ENCODE measurements around the gene LCOR.

LCOR gene

DNA sequence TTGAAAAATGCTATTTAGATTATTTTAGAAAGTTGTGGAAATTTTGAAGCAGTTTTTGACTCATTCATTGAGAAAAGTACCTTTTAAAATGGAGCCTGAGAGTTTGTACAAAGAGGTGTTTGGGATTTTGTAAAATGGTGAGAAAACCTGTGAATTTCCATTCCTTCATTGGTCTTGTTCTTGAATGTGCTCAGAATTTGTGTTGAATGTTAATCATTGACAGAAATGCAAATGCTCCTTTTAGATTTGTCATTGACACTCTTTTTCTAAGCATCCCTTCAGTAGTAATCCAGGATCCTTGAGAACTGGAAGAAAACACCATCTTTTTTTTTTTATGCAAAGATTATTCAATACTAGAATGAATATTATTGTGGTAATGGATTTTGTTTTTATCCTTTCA lies 74.8 kb downstream of the LCOR start:
- no peak overlapping the region for H3K27ac ChIP-seq (ENCODE audit: low read length, poor library complexity, severe bottlenecking)
- no peak overlapping the region for H4K8ac ChIP-seq (ENCODE audit: low read length)
- no peaks in the 10 kb centered on the region for H3K27me3 ChIP-seq (ENCODE audit: control insufficient read depth in 1 of 2, insufficient read depth in 1 of 2, low read length in 2 of 2)

GRCh38 chr10:96910488-96911395 lies 78.6 kb downstream of the LCOR start:
- Histone ChIP-seq H3K27me3 (ENCODE audit: control insufficient read depth in 1 of 2, insufficient read depth in 1 of 2, low read length in 2 of 2) (no peaks in the 10 kb centered on the region), H4K91ac (ENCODE audit: low read length) (no peak overlapping the region), H3K79me1 (replicated peaks; ENCODE audit: low read length, poor library complexity, severe bottlenecking) (peaks cover 9% of the 10 kb centered on the region), H3K14ac (ENCODE audit: low read length in 2 of 2) (no peak overlapping the region), H3K9ac (ENCODE audit: low read length) (no peak overlapping the region), H2BK15ac (ENCODE audit: low read depth, poor library complexity, severe bottlenecking) (no peak overlapping the region), H2AFZ (ENCODE audit: low read depth, low read length) (no peak overlapping the region), H2BK12ac (ENCODE audit: low read length in 2 of 2) (no peak overlapping the region), H3K23ac (ENCODE audit: low read length in 2 of 2) (no peak overlapping the region), H4K8ac (ENCODE audit: low read length) (no peak overlapping the region), H3K36me3 (ENCODE audit: control insufficient read depth in 1 of 2, insufficient read depth in 2 of 2, low read depth in 1 of 2, low read length in 2 of 2) (peaks cover 2 to 26% of the 10 kb centered on the region in 2 experiments), H3K27ac (ENCODE audit: low read length, poor library complexity, severe bottlenecking) (no peak overlapping the region), H2AK5ac (ENCODE audit: low read length, severe bottlenecking) (no peak overlapping the region), H3K4me1 (ENCODE audit: control insufficient read depth, insufficient read depth, low read depth, low read length) (no peaks in the 10 kb centered on the region), H3K4ac (ENCODE audit: low read depth in 1 of 2, low read length in 2 of 2) (no peak overlapping the region), H3K9me3 (ENCODE audit: control insufficient read depth, low read length) (no peaks in the 10 kb centered on the region), H3K18ac (ENCODE audit: low read depth in 1 of 2, low read length in 2 of 2) (no peak overlapping the region), H3K4me3 (ENCODE audit: insufficient read depth in 1 of 2, low read depth in 1 of 2, low read length in 2 of 2) (no peak overlapping the region), H2BK120ac (ENCODE audit: low read depth, low read length) (no peak overlapping the region), H3K4me2 (ENCODE audit: low read length, poor library complexity, severe bottlenecking) (no peak overlapping the region), H2BK5ac (ENCODE audit: low read depth, low read length, poor library complexity, severe bottlenecking) (no peak overlapping the region)
- 79% methylated on average over 6 of the region's 13 CpGs for WGBS
- peak; percentile 34 for DNase-seq

More for the DNA sequence above, 74.8 kb downstream of the LCOR start:
- no peak overlapping the region for H2AFZ ChIP-seq (ENCODE audit: low read depth, low read length)
- H3K4me2 ChIP-seq (ENCODE audit: low read length, poor library complexity, severe bottlenecking): no peak overlapping the region
- H3K14ac ChIP-seq (ENCODE audit: low read length in 2 of 2): no peak overlapping the region
- no peak overlapping the region for H2BK120ac ChIP-seq (ENCODE audit: low read depth, low read length)
- H3K9me3 ChIP-seq (ENCODE audit: control insufficient read depth, low read length): no peaks in the 10 kb centered on the region
- no peaks in the 10 kb centered on the region for H3K4me1 ChIP-seq (ENCODE audit: control insufficient read depth, insufficient read depth, low read depth, low read length)
- no peak overlapping the region for H2BK12ac ChIP-seq (ENCODE audit: low read length in 2 of 2)
- H2AK5ac ChIP-seq (ENCODE audit: low read length, severe bottlenecking): no peak overlapping the region
- H3K4ac ChIP-seq (ENCODE audit: low read depth in 1 of 2, low read length in 2 of 2): no peak overlapping the region
- no peak overlapping the region for H3K18ac ChIP-seq (ENCODE audit: low read depth in 1 of 2, low read length in 2 of 2)
- H2BK15ac ChIP-seq (ENCODE audit: low read depth, poor library complexity, severe bottlenecking): no peak overlapping the region
- no peak overlapping the region for H3K23ac ChIP-seq (ENCODE audit: low read length in 2 of 2)
- no peak overlapping the region for H2BK5ac ChIP-seq (ENCODE audit: low read depth, low read length, poor library complexity, severe bottlenecking)
- peaks cover 5% of the 10 kb centered on the region for H3K79me1 ChIP-seq (replicated peaks; ENCODE audit: low read length, poor library complexity, severe bottlenecking)
- H4K91ac ChIP-seq (ENCODE audit: low read length): no peak overlapping the region
- H3K9ac ChIP-seq (ENCODE audit: low read length): no peak overlapping the region
- peaks cover 0 to 7% of the 10 kb centered on the region in 2 experiments for H3K36me3 ChIP-seq (ENCODE audit: control insufficient read depth in 1 of 2, insufficient read depth in 2 of 2, low read depth in 1 of 2, low read length in 2 of 2)
- no peak overlapping the region for H3K4me3 ChIP-seq (ENCODE audit: insufficient read depth in 1 of 2, low read depth in 1 of 2, low read length in 2 of 2)
- DNase-seq: no peak

GRCh38 chr10:96912405-96912804 lies 80.3 kb downstream of the LCOR start:
- Histone ChIP-seq H3K4me3 (ENCODE audit: insufficient read depth in 1 of 2, low read depth in 1 of 2, low read length in 2 of 2) (no peak overlapping the region), H3K27ac (ENCODE audit: low read length, poor library complexity, severe bottlenecking) (no peak overlapping the region), H3K14ac (ENCODE audit: low read length in 2 of 2) (no peak overlapping the region), H3K36me3 (ENCODE audit: control insufficient read depth in 1 of 2, insufficient read depth in 2 of 2, low read depth in 1 of 2, low read length in 2 of 2) (peaks cover 3 to 26% of the 10 kb centered on the region in 2 experiments), H3K18ac (ENCODE audit: low read depth in 1 of 2, low read length in 2 of 2) (no peak overlapping the region), H3K4ac (ENCODE audit: low read depth in 1 of 2, low read length in 2 of 2) (no peak overlapping the region), H3K23ac (ENCODE audit: low read length in 2 of 2) (no peak overlapping the region), H3K4me2 (ENCODE audit: low read length, poor library complexity, severe bottlenecking) (no peak overlapping the region), H2BK15ac (ENCODE audit: low read depth, poor library complexity, severe bottlenecking) (no peak overlapping the region), H2BK120ac (ENCODE audit: low read depth, low read length) (no peak overlapping the region), H2BK5ac (ENCODE audit: low read depth, low read length, poor library complexity, severe bottlenecking) (no peak overlapping the region), H3K9ac (ENCODE audit: low read length) (no peak overlapping the region), H4K91ac (ENCODE audit: low read length) (no peak overlapping the region), H3K79me1 (replicated peaks; ENCODE audit: low read length, poor library complexity, severe bottlenecking) (peaks cover 10% of the 10 kb centered on the region), H2AFZ (ENCODE audit: low read depth, low read length) (no peak overlapping the region), H3K9me3 (ENCODE audit: control insufficient read depth, low read length) (no peaks in the 10 kb centered on the region), H2BK12ac (ENCODE audit: low read length in 2 of 2) (no peak overlapping the region), H3K4me1 (ENCODE audit: control insufficient read depth, insufficient read depth, low read depth, low read length) (no peaks in the 10 kb centered on the region), H4K8ac (ENCODE audit: low read length) (no peak overlapping the region), H2AK5ac (ENCODE audit: low read length, severe bottlenecking) (no peak overlapping the region), H3K27me3 (ENCODE audit: control insufficient read depth in 1 of 2, insufficient read depth in 1 of 2, low read length in 2 of 2) (no peaks in the 10 kb centered on the region)
- WGBS: 93% methylated on average over 3 of the region's 3 CpGs
- DNase-seq: no peak

DNA sequence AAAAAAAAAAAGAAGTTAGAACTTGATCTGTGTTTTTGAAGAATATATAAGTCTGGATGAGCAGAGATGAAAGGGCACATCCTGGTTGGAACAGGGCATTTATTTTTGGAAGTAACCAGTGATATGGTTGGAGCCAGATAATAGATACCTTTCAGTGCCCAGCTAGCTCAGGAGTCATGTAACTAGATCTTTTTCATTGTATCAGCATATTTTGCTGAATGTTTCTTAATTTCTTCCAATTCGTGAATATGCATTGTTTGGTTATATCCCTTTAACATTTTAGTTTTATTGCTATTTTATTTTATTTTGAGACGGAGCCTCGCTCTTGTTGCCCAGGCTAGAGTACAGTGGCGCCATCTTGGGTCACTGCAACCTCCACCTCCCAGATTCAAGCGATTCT lies 81.8 kb downstream of the LCOR start:
- Histone ChIP-seq H3K18ac (ENCODE audit: low read depth in 1 of 2, low read length in 2 of 2) (no peak overlapping the region), H2BK5ac (ENCODE audit: low read depth, low read length, poor library complexity, severe bottlenecking) (no peak overlapping the region), H3K4me3 (ENCODE audit: insufficient read depth in 1 of 2, low read depth in 1 of 2, low read length in 2 of 2) (no peak overlapping the region), H2BK15ac (ENCODE audit: low read depth, poor library complexity, severe bottlenecking) (no peak overlapping the region), H3K9ac (ENCODE audit: low read length) (no peak overlapping the region), H3K36me3 (ENCODE audit: control insufficient read depth in 1 of 2, insufficient read depth in 2 of 2, low read depth in 1 of 2, low read length in 2 of 2) (peaks cover 3 to 20% of the 10 kb centered on the region in 2 experiments), H3K4me2 (ENCODE audit: low read length, poor library complexity, severe bottlenecking) (no peak overlapping the region), H3K27ac (ENCODE audit: low read length, poor library complexity, severe bottlenecking) (no peak overlapping the region), H3K79me1 (replicated peaks; ENCODE audit: low read length, poor library complexity, severe bottlenecking) (peaks cover 10% of the 10 kb centered on the region), H2AFZ (ENCODE audit: low read depth, low read length) (no peak overlapping the region), H3K4ac (ENCODE audit: low read depth in 1 of 2, low read length in 2 of 2) (no peak overlapping the region), H3K4me1 (ENCODE audit: control insufficient read depth, insufficient read depth, low read depth, low read length) (no peaks in the 10 kb centered on the region), H4K91ac (ENCODE audit: low read length) (no peak overlapping the region), H3K14ac (ENCODE audit: low read length in 2 of 2) (no peak overlapping the region), H2AK5ac (ENCODE audit: low read length, severe bottlenecking) (no peak overlapping the region), H2BK120ac (ENCODE audit: low read depth, low read length) (no peak overlapping the region), H3K23ac (ENCODE audit: low read length in 2 of 2) (no peak overlapping the region), H4K8ac (ENCODE audit: low read length) (no peak overlapping the region), H2BK12ac (ENCODE audit: low read length in 2 of 2) (no peak overlapping the region), H3K27me3 (ENCODE audit: control insufficient read depth in 1 of 2, insufficient read depth in 1 of 2, low read length in 2 of 2) (no peaks in the 10 kb centered on the region), H3K9me3 (ENCODE audit: control insufficient read depth, low read length) (no peaks in the 10 kb centered on the region)
- WGBS: no CpG with 5 or more reads among the region's 5 CpGs
- DNase-seq: no peak
